HG03159 (cell line): Measurements from ENCODE around the gene MOV10L1.

Source experiments
- ATAC-seq: cut with Tn5 transposase; IDR thresholded peaks from one replicate; pipeline ENCODE4 v1.9.1; 2021; ENCODE audit warnings: mild to moderate bottlenecking, moderate library complexity; ENCODE audit not compliant: unreplicated experiment

MOV10L1 gene

DNA sequence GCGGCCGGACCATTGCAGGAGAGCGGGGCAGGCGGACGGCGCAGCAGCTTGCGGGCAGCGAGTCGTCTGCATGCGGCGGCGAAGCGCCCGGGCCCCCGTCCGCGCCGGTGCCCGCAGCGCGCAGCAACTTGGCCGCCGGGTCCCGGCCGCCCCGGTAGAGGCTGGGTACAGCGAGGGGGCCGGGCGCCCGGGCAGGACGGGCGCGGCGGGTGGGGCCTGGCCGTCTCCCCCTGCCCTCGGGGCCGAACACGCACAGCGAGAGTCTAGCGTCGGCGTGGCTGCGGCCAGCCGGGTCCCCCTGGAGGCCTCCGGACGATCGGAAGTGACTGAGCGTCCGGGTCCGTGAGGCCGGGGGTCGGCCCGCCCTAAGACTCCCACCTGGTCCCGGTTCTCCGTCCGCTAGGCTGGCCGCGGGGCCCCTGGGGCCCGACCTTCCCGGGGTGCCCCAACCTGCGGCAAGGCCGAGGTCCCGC is 95.1 kb downstream of the MOV10L1 start:
- ATAC-seq, result no peak

GRCh38 chr22:50185375-50186087 is 95.7 kb downstream of the MOV10L1 start, which contains the start of gene TRABD:
Gene TRABD, plus strand, starts transcription at chr22:50185913. Its CDS starts 7,148 bp downstream, at chr22:50193061.
- ATAC-seq, result peak; percentile 35

- no peak for ATAC-seq
Observed at GRCh38 chr22:50186181-50186714, 96.4 kb downstream of the MOV10L1 start.

DNA sequence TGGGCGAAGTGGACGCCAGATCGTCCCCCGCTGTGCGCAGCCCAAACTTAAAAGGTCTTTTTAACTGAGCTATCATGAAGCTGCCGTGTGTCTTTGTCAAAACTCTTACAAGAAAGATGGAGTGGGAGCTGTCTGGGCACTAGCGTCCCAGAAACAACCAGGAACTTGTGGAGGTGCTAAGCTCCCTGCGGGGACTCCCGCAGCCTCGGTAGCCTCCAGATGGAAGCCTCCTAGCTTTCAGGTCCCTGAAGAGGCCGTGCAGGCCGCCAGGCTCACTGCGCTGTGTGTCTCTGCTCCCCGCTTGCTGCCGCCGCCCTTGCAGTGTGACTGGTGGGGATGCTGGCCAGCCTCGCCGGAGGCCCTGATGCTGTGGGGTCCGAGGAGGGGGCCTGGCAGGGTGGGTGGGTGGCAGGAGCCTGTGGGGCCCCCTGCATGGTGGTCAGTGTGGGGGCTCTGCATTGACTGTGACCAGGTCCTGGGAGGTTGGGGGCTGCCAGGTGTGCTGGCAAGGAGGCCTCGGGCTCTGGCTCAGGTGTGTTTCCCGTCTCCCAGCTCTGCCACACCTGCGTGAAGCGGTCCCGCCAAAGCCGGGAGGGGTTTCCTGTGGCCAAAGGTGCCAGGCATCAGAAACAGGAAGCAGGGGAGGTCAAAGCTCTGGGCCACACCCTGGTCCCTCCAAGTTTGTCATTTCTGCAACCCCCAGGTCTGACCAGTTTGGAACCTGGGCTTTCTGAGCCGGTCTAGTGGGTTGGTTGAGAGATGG is 97.1 kb downstream of the MOV10L1 start:
- no peak for ATAC-seq

- no peak for ATAC-seq
Observed at GRCh38 chr22:50188356-50188755, 98.5 kb downstream of the MOV10L1 start.

DNA sequence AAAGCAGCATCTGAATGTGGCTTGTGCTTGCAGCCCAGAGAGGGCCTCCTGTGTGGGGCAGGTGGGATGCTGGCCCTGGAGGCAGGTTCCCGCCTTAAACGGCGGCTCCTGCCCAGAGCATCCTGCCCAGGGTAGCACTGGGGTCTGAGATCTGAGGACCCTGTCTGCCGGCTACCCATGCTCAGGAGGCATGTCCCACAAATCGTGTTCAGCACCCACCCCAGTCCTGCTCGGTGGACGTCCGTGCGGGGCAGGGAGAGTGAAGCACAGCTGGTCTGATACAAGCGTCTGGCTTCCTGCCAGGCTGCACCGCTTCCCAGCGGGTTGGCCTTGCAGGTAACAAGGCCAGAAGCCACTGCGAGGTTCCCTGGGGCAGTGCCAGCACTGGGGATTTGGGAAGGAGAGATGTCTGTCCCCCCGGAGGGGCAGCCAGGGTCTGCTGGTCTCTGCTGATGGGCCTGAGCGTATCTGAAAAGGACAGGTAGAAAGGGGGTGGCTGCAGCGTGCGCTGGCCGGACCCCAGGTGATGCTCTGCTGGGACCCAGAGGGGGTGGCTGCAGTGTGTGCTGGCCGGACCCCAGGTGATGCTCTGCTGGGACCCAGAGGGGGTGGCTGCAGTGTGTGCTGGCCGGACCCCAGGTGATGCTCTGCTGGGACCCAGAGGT is 99.5 kb downstream of the MOV10L1 start:
- no peak for ATAC-seq

DNA sequence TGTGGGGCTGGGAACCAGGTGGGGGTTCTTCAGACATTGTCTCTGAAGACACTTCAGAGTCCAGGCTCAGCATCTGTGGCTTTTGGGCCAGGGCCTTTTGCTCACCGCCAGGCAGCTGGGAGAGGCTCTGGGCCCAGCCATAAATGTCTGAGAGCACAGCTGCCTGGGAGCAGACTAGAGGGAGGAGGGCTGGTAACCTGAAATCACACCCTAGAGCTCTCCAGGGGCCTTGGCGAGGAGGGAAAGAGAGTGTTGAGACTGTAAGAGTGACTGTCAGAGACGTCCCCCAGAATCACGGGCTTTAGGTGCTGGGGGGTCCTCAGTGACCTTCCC is 100.0 kb downstream of the MOV10L1 start:
- no peak for ATAC-seq

DNA sequence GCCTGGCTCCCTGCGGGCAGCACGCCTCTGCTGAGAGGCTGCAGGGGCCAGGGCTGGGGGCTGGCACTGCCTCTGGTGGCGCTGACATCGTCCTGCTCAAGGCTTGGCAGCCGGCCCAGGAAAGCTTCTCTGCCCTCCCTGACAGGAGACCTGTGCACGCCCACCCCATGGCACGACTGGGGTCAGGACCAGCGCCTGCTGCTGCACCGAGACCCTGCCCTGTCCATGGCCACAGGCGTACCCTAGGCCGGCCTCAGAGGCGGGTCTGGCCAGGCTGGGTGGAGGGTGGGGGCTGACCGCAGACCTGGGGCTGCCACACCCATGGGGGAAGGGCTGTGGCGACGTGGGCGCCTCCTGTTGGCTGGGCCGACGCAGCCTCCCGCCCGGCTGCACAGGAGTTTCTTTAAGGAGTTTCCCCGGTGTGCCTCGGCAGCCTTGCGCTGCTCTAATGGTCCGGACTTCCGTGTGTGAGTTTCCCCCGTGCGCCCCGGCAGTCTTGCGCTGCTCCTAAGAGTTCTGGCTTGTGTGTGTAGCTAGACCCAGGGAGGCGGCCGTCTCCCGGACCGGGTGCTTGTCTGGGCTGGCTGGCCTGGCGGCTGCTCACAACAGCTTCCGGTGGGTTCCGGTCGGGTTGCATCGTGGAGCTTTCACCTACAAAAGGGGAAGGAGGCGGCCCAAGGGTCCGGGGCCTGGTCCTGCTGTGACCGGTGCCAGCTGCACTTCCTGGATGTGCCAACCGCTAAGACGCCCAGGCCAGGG is 100.6 kb downstream of the MOV10L1 start:
- peak; percentile 32 for ATAC-seq

DNA sequence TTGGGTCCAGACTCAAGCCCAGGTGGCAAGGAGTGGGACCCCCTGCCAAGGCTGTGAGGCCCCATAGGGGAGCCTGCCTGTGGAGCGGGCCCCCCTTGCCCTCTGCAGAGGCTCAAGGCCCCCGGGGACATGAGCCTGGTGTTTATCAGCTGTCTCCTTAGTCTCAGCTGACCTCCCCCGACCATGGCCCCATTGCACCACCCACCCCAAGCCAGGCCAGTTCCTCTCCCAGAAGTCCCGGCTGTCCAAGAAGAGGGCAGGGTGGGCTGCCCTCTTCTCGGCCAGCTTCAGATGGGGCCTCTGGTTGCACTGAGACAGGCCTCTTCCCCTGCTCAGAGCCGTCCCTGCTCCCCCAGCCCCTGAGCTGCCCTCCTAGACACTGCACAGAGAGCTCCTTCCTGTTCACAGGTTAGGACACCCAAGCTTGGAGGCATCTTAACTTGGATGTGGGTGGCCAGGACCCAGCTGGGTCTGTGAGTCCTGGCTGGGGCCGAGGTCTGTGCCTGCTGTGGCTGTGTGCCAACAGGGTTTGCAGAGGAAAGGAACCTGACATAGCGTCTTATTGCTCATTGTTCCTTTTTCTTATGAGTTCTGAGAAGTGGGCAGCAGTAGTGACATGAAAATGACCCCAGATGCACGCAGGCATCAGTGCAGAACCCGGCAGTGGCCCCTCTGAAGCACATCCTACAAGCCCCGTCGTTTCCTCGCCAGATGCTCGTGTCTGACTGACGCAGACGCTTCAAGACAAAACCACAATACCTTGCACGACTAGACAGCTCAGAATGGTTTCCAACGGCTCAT is 101.3 kb downstream of the MOV10L1 start:
- ATAC-seq, result peak; percentile 32

DNA sequence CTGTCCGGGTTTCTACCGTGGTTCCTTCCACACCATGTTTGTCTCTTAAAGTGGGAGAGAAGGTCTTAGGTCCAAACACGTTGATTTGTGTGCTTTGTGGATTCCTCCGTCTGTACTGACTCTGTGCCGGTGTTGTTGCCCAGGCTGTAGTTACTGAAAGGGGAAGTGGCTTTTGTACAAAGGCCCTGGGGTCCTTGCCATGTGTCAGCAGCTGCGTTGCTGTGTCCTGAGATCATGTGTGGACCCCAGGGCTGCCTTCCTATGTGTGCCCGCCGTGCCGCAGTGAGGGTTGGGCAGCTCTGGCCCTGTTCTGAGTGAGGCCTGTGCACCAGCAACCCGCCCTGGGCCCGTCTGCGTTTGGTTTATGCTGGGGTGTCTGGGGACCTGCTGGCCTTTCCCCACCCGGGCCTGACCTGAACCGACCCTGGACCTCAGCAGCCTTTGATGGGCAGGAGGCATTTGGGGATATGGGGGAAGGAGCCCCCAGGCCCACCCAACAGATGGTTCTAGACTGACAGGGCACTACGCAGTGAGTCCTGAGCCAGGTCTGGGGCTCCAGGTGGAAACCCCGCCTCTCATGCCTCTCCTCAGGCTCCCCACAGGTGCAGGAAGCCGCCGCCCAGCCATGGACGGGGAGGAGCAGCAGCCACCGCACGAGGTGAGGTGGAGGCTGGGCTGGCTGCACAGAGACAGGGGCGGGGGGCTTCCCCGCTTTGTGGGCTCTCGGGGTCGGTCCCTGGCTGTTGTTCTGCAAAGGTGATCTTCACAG is 102.8 kb downstream of the MOV10L1 start:
- no peak for ATAC-seq

- ATAC-seq, result no peak
Observed at GRCh38 chr22:50193621-50194020, 103.8 kb downstream of the MOV10L1 start.

DNA sequence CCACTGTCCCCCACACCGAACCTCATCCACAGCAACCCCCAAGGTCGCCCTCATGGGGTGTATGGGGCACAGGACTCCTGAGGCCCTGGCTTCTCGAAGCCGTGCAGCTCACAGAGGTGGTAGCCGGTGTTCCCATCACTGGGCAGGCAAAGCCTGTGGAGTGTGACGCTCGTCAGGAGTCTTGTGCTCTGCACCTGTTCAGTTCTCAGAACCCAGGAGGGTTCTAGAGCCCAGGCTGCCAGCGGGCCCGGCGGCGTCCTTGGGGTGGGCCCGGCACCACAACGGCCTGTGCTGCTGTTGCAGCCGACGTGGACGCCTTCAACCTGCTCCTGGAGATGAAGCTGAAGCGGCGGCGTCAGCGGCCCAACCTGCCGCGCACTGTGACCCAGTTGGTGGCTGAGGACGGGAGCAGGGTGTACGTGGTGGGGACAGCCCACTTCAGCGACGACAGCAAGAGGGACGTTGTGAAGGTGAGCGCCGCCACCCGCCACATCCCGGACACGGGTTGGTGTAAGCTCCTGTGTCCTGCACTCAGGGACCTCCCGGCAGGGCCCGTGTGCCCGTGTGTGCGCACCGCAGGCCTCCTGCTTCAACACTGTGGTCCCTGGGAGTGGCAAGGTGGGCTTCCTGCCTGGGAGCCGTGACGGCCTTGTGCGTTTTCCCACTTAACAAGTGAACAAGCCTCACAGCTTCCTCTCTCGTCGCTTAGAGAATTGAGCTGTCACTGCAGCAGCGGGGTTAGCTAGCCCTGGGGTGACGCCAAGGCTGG is 104.4 kb downstream of the MOV10L1 start:
- no peak for ATAC-seq

DNA sequence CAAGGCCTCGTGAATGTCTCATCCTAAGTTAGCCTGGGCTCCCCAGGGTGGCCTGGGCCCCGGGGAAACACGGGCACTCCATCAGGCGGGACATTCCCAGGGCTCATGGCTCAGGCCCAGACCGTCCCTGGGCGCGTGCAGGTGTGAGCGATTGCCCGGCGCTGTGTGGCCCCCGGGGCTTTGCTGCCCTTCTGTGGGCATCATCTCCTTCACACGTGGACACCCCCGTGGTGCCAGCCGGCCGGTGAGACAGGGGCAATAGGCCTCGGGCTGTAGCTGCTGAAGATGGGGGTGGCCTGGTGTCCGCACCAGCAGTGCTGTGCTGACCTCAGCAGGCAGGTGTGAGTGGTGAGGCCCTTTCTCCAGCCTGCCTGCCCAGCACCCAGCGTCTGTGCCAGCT is 106.5 kb downstream of the MOV10L1 start:
- no peak for ATAC-seq

DNA sequence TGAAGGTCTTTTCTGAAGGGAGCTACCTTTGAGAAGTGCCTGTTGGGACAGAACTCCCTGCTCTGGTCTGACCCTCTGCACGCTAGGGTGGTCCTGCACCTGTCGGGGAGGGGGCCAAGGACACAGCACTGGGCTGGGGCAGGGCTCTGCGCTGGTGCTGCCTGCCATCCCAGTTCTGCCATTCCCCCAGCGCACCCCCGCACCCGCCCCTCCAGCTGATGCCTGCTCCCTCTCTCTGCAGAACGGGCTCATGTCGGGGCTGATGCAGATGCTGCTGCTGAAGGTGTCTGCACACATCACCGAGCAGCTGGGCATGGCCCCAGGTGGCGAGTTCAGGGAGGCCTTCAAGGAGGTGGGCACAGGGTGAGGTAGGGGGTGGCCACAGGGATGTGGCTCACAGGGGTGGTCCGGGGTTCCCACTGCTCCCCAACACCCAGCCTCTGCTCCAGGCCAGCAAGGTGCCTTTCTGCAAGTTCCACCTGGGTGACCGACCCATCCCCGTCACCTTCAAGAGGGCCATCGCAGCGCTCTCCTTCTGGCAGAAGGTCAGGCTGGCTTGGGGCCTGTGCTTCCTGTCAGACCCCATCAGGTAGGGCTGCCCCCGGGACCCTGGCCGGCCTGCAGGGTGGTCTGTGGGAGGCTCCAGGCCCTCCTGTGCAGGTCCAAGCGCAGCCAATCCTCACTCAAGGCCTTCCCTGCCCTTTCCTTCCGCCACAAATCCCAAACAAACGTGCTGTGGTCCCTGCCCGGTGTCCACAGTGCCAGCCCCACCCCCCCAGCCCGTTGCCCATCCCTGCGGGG is 107.4 kb downstream of the MOV10L1 start:
- no peak for ATAC-seq

GRCh38 chr22:50197856-50198623 is 108.2 kb downstream of the MOV10L1 start:
- ATAC-seq, result no peak

GRCh38 chr22:50198624-50199017 is 108.8 kb downstream of the MOV10L1 start:
- ATAC-seq, result no peak

- ATAC-seq, result no peak
Observed at GRCh38 chr22:50199251-50199721, 109.5 kb downstream of the MOV10L1 start.
